Measurements from ENCODE around the gene INCA1.

INCA1 gene

GRCh38 chr17:4945176-4945943 lies 52.0 kb downstream of the INCA1 start:
- DNase-seq (ENCODE audit: insufficient read length): no peak
- peak; percentile 98 for FAIRE-seq
- TF ChIP-seq TAF1 (IDR thresholded peaks at IDR 0.05; ENCODE audit: borderline replicate concordance, low read depth, low read length) (peak; percentile 56), POLR2AphosphoS5 (IDR thresholded peaks at IDR 0.05; ENCODE audit: low read depth, low read length) (peak; percentile 80), POLR2A (IDR thresholded peaks at IDR 0.05; ENCODE audit: low read depth, low read length) (peak; percentile 88)

- no peak for FAIRE-seq
- no peak for DNase-seq (ENCODE audit: insufficient read length)
- TF ChIP-seq POLR2AphosphoS5 (IDR thresholded peaks at IDR 0.05; ENCODE audit: low read depth, low read length) (peak; percentile 91), TAF1 (IDR thresholded peaks at IDR 0.05; ENCODE audit: borderline replicate concordance, low read depth, low read length) (no peak), POLR2A (IDR thresholded peaks at IDR 0.05; ENCODE audit: low read depth, low read length) (no peak; the same call in 1 of the 2 replicates)
Observed at GRCh38 chr17:4944554-4945175, 52.7 kb downstream of the INCA1 start.

DNA sequence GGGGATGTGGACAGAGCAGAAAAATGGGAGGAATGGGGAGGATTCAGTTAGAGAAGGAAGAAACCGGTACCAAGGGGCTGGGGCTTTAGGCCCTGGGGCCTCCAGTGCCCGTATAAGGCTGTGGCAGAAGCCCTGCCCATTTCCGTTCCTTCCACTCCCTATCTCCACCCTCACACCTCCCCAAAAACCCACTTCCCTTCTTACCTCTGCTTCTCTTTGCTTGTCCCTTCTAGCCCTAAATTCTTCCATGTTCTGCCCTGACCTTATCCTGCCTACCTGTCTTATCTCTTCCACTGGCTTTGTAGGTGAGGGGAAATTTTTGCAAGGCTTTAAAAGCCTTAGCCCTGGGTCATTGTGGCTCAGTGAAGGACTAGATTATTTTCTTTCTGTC lies 53.2 kb downstream of the INCA1 start:
- no peak for DNase-seq (ENCODE audit: insufficient read length)
- TF ChIP-seq POLR2AphosphoS5 (IDR thresholded peaks at IDR 0.05; ENCODE audit: low read depth, low read length) (no peak), TAF1 (IDR thresholded peaks at IDR 0.05; ENCODE audit: borderline replicate concordance, low read depth, low read length) (0 out of 2 replicates have a peak, but pooled peaks have one; percentile 12), POLR2A (IDR thresholded peaks at IDR 0.05; ENCODE audit: low read depth, low read length) (no peak; the same call in 1 of the 2 replicates)

GRCh38 chr17:4942760-4943508 lies 54.4 kb downstream of the INCA1 start:
- FAIRE-seq: no peak
- TF ChIP-seq TAF1 (IDR thresholded peaks at IDR 0.05; ENCODE audit: borderline replicate concordance, low read depth, low read length) (no peak), POLR2A (IDR thresholded peaks at IDR 0.05; ENCODE audit: low read depth, low read length) (peak; percentile 27; the same call in 1 of the 2 replicates), POLR2AphosphoS5 (IDR thresholded peaks at IDR 0.05; ENCODE audit: low read depth, low read length) (peak; percentile 85)

More for the DNA sequence above, 53.2 kb downstream of the INCA1 start:
- no peak for FAIRE-seq

GRCh38 chr17:4941319-4941610 lies 56.1 kb downstream of the INCA1 start:
- DNase-seq (ENCODE audit: insufficient read length): no peak
- no peak for FAIRE-seq
- TF ChIP-seq POLR2A (IDR thresholded peaks at IDR 0.05; ENCODE audit: low read depth, low read length): no peak
- TF ChIP-seq TAF1 (IDR thresholded peaks at IDR 0.05; ENCODE audit: borderline replicate concordance, low read depth, low read length): no peak
- TF ChIP-seq POLR2AphosphoS5 (IDR thresholded peaks at IDR 0.05; ENCODE audit: low read depth, low read length): no peak

More at GRCh38 chr17:4942760-4943508, 54.4 kb downstream of the INCA1 start:
- no peak for DNase-seq (ENCODE audit: insufficient read length)

- TF ChIP-seq TAF1 (IDR thresholded peaks at IDR 0.05; ENCODE audit: borderline replicate concordance, low read depth, low read length) (0 out of 2 replicates have a peak, but pooled peaks have one; percentile 40), POLR2AphosphoS5 (IDR thresholded peaks at IDR 0.05; ENCODE audit: low read depth, low read length) (peak; percentile 62; the same call in 1 of the 2 replicates), POLR2A (IDR thresholded peaks at IDR 0.05; ENCODE audit: low read depth, low read length) (no peak)
- FAIRE-seq: peak; percentile 40
- DNase-seq (ENCODE audit: insufficient read length): no peak
Observed at GRCh38 chr17:4940555-4941318, 56.6 kb downstream of the INCA1 start.

- TF ChIP-seq TAF1 (IDR thresholded peaks at IDR 0.05; ENCODE audit: borderline replicate concordance, low read depth, low read length) (peak; percentile 65; the same call in 1 of the 2 replicates), POLR2A (IDR thresholded peaks at IDR 0.05; ENCODE audit: low read depth, low read length) (peak; percentile 84), POLR2AphosphoS5 (IDR thresholded peaks at IDR 0.05; ENCODE audit: low read depth, low read length) (peak; percentile 81)
- peak; percentile 96 for DNase-seq (ENCODE audit: insufficient read length)
- FAIRE-seq: peak; percentile 99
Observed at GRCh38 chr17:4939796-4940554, 57.3 kb downstream of the INCA1 start, which contains the start of the genes RNF167 and SLC25A11. RNF167 (plus strand) TSS chr17:4940268; CDS start chr17:4940910, 642 bp downstream. SLC25A11 (minus strand) TSS chr17:4940046; CDS start chr17:4939910, 136 bp downstream.

GRCh38 chr17:4939546-4939795 lies 57.9 kb downstream of the INCA1 start:
- DNase-seq (ENCODE audit: insufficient read length): no peak
- TF ChIP-seq TAF1 (IDR thresholded peaks at IDR 0.05; ENCODE audit: borderline replicate concordance, low read depth, low read length) (no peak), POLR2AphosphoS5 (IDR thresholded peaks at IDR 0.05; ENCODE audit: low read depth, low read length) (no peak), POLR2A (IDR thresholded peaks at IDR 0.05; ENCODE audit: low read depth, low read length) (no peak)
- no peak for FAIRE-seq

- TF ChIP-seq TAF1 (IDR thresholded peaks at IDR 0.05; ENCODE audit: borderline replicate concordance, low read depth, low read length) (no peak), POLR2AphosphoS5 (IDR thresholded peaks at IDR 0.05; ENCODE audit: low read depth, low read length) (no peak), POLR2A (IDR thresholded peaks at IDR 0.05; ENCODE audit: low read depth, low read length) (no peak)
- no peak for DNase-seq (ENCODE audit: insufficient read length)
- FAIRE-seq: peak; percentile 66
Observed at GRCh38 chr17:4938688-4939545, 58.4 kb downstream of the INCA1 start.
